Measurements from ENCODE around the gene IL6ST.

The IL6ST gene

GRCh38 chr5:56028708-56029107, 33.9 kb upstream of the IL6ST start:
- DNase-seq = no peak
- Histone ChIP-seq H3K9me3 (ENCODE audit: severe bottlenecking) (no peaks in the 10 kb centered on the region), H3K27ac (no peak overlapping the region), H3K36me3 (no peaks in the 10 kb centered on the region), H3K4me3 (ENCODE audit: low read depth, low read length) (no peak overlapping the region), H3K27me3 (ENCODE audit: insufficient read depth, low read depth, severe bottlenecking) (no peaks in the 10 kb centered on the region)
- TF ChIP-seq CTCF (IDR thresholded peaks at IDR 0.05; ENCODE audit: low read depth, low read length) = no peak

GRCh38 chr5:56026863-56027300, 32.1 kb upstream of the IL6ST start:
- no peak for DNase-seq
- H3K4me3 ChIP-seq (ENCODE audit: low read depth, low read length) = no peak overlapping the region
- TF ChIP-seq CTCF (IDR thresholded peaks at IDR 0.05; ENCODE audit: low read depth, low read length) = no peak
- H3K36me3 ChIP-seq = no peaks in the 10 kb centered on the region
- H3K27me3 ChIP-seq (ENCODE audit: insufficient read depth, low read depth, severe bottlenecking) = no peaks in the 10 kb centered on the region
- no peaks in the 10 kb centered on the region for H3K9me3 ChIP-seq (ENCODE audit: severe bottlenecking)
- H3K27ac ChIP-seq = no peak overlapping the region

GRCh38 chr5:56025151-56025885, 30.6 kb upstream of the IL6ST start:
- Histone ChIP-seq H3K36me3 (no peaks in the 10 kb centered on the region), H3K9me3 (ENCODE audit: severe bottlenecking) (no peaks in the 10 kb centered on the region), H3K27ac (no peak overlapping the region), H3K27me3 (ENCODE audit: insufficient read depth, low read depth, severe bottlenecking) (no peaks in the 10 kb centered on the region), H3K4me3 (ENCODE audit: low read depth, low read length) (no peak overlapping the region)
- no peak for DNase-seq
- TF ChIP-seq CTCF (IDR thresholded peaks at IDR 0.05; ENCODE audit: low read depth, low read length) = no peak

GRCh38 chr5:56024810-56025150, 30.0 kb upstream of the IL6ST start:
- Histone ChIP-seq H3K27me3 (ENCODE audit: insufficient read depth, low read depth, severe bottlenecking) (no peaks in the 10 kb centered on the region), H3K36me3 (no peaks in the 10 kb centered on the region), H3K27ac (no peak overlapping the region), H3K4me3 (ENCODE audit: low read depth, low read length) (no peak overlapping the region), H3K9me3 (ENCODE audit: severe bottlenecking) (no peaks in the 10 kb centered on the region)
- no peak for TF ChIP-seq CTCF (IDR thresholded peaks at IDR 0.05; ENCODE audit: low read depth, low read length)
- DNase-seq = no peak

- Histone ChIP-seq H3K27me3 (ENCODE audit: insufficient read depth, low read depth, severe bottlenecking) (no peaks in the 10 kb centered on the region), H3K4me3 (ENCODE audit: low read depth, low read length) (no peak overlapping the region), H3K27ac (no peak overlapping the region), H3K36me3 (no peaks in the 10 kb centered on the region), H3K9me3 (ENCODE audit: severe bottlenecking) (no peaks in the 10 kb centered on the region)
- no peak for TF ChIP-seq CTCF (IDR thresholded peaks at IDR 0.05; ENCODE audit: low read depth, low read length)
- no peak for DNase-seq
Observed at GRCh38 chr5:56023296-56023695, 28.5 kb upstream of the IL6ST start.

Data from WERI-Rb-1 (cell line).